Activated naive CD4-positive, alpha-beta T cell treated with anti-CD3 and anti-CD28 coated beads, Interleukin-2, amount 10 ng/mL, durations not matched to agents 7 days and 5 days (primary cell): ENCODE data around the gene CDK15.
"Not testable (repeated sequence)": the region's sequence is repeated elsewhere in the genome, so short reads cannot be mapped to it uniquely, and the experiment has no call there.

Experiments used
- CTCF ChIA-PET: fragments of 350-600 bp; sonication (Branson Sonifier 250); formaldehyde crosslinking; loops from one replicate; lab custom pipeline; 2021; ENCODE audit warnings: antibody characterized with exemption; lab: Charles Lee
- DNase-seq: peaks from one replicate; pipeline ENCODE4 v3.0.0-alpha.2; 2020
- H3K27ac Mint-ChIP-seq: one replicate; pipeline ENCODE4 v1.8.0; 2021; ENCODE audit warnings: mild to moderate bottlenecking, moderate library complexity, mixed read lengths
- H3K27me3 Mint-ChIP-seq: one replicate; pipeline ENCODE4 v1.8.0; 2021; ENCODE audit warnings: mild to moderate bottlenecking, mixed read lengths
- H3K36me3 Mint-ChIP-seq: one replicate; pipeline ENCODE4 v1.8.0; 2021; ENCODE audit warnings: mixed read lengths
- H3K4me1 Mint-ChIP-seq: one replicate; pipeline ENCODE4 v1.8.0; 2021; ENCODE audit warnings: mixed read lengths
- H3K4me3 Mint-ChIP-seq: one replicate; pipeline ENCODE4 v1.8.0; 2021; ENCODE audit warnings: mild to moderate bottlenecking, moderate library complexity, mixed read lengths
- H3K9me3 Mint-ChIP-seq: one replicate; pipeline ENCODE4 v1.8.0; 2021; ENCODE audit warnings: mixed read lengths

Gene CDK15

DNA sequence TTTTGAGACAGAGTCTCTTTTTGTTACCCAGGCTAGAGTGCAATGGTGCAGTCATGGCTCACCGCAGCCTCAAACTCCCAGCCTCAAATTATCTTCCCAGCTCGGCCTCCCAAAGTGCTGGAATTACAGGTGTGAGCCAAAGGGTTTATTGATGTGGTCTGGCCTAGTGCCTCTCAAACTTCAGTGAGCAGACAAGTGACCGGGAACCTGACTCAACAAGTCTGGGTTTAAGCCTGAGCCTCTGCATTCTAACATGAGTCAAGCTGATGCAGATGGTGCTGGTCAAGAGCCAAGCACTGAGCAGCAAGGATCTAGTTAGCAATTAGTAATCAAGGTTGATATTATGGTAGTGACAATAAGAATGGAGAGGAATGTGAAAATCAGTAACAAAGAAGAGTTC is 21.3 kb downstream of the CDK15 start:
- no peak overlapping the region for H3K27ac Mint-ChIP-seq
- H3K9me3 Mint-ChIP-seq = no peaks in the 10 kb centered on the region
- no peak overlapping the region for H3K4me3 Mint-ChIP-seq
- H3K4me1 Mint-ChIP-seq = no peaks in the 10 kb centered on the region
- H3K27me3 Mint-ChIP-seq = peaks cover 5% of the 10 kb centered on the region
- no peak for DNase-seq
- no peaks in the 10 kb centered on the region for H3K36me3 Mint-ChIP-seq
- CTCF ChIA-PET = no interaction called here

DNA sequence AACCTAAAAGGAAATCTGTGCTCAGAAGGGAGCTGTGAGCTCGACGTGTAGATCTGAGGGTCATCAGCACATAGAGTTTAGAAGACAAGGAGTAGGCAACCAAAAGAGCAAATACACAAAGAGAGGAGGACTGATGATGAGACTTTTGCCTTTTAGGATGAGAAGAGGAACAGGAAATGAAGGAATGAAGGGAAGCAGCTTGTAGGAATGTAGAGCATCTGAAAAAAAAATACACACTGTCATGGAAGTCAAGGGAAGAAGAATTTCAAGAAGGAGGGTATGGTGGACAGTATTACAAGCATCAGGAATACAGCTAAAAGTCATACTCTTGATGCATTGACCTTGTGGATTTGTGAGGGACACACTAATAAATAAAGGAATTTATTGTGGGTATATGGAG is 21.9 kb downstream of the CDK15 start:
- no peak for DNase-seq
- Mint-ChIP-seq H3K9me3 (no peaks in the 10 kb centered on the region), H3K27me3 (peaks cover 5% of the 10 kb centered on the region), H3K36me3 (no peaks in the 10 kb centered on the region), H3K4me3 (no peak overlapping the region), H3K4me1 (no peaks in the 10 kb centered on the region), H3K27ac (no peak overlapping the region)
- CTCF ChIA-PET = no interaction called here

DNA sequence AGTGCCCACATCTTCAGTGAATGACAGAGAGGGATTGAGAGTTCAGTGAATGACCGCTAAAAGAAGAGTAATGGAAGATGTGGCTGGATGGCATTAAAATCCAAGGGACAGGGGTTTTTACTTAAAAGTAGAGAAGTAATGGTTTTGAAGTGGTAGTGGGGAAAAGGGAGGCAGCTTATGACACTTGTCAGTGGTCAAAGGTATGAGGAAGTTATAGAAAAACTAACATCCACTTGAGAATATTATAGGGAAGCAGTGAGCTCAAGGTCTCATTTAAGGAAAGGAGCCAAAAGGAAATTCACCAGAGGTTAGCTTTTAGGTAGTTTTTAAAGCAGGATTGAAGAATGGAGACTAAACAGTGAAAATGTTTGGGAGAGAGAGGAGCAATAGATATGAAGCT is 24.3 kb downstream of the CDK15 start:
- Mint-ChIP-seq H3K27me3 (peaks cover 10% of the 10 kb centered on the region), H3K4me3 (no peak overlapping the region), H3K4me1 (no peaks in the 10 kb centered on the region), H3K27ac (no peak overlapping the region), H3K9me3 (no peaks in the 10 kb centered on the region), H3K36me3 (no peaks in the 10 kb centered on the region)
- CTCF ChIA-PET = no interaction called here
- no peak for DNase-seq

DNA sequence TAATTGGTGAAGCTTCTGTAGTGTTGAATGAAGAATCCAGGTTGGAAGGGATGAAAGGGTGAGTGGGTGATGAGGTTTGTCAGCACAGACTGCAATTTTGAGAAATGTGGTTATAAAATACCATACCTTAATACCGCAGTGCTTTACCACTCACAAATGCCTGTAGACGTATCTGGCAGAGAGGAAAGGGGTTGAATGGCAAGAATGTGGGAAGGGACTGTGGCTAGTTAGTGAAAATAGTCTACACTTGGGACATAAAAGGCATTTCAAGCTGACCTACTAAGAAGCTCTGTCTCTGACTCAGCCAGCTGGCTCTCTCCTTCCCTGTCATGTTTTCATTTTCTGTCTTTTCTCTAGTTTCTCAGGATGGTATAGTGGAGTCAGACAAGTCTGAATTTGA is 25.1 kb downstream of the CDK15 start:
- H3K36me3 Mint-ChIP-seq = no peaks in the 10 kb centered on the region
- H3K4me3 Mint-ChIP-seq = no peak overlapping the region
- no peak overlapping the region for H3K27ac Mint-ChIP-seq
- no peaks in the 10 kb centered on the region for H3K4me1 Mint-ChIP-seq
- H3K27me3 Mint-ChIP-seq = peaks cover 11% of the 10 kb centered on the region
- DNase-seq = no peak
- CTCF ChIA-PET = no interaction called here
- H3K9me3 Mint-ChIP-seq = no peaks in the 10 kb centered on the region

DNA sequence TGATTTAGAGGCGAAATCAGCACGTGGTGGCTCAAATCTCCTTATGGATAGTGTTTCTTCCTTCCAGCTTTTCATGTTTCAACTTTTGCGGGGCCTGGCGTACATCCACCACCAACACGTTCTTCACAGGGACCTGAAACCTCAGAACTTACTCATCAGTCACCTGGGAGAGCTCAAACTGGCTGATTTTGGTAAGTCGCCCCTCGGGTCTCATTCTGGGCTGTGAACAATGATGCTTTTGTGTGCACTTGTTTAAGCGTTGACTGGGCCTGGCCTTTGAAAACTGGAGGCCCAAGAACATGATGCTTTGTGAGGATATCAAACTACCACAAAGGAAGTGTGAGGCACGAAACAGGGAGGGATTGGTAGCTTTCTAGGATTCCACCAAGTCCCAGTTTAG is 27.4 kb downstream of the CDK15 start:
- no peaks in the 10 kb centered on the region for H3K36me3 Mint-ChIP-seq
- CTCF ChIA-PET = no interaction called here
- H3K4me1 Mint-ChIP-seq = no peaks in the 10 kb centered on the region
- H3K27ac Mint-ChIP-seq = no peak overlapping the region
- H3K27me3 Mint-ChIP-seq = peaks cover 18% of the 10 kb centered on the region
- no peaks in the 10 kb centered on the region for H3K9me3 Mint-ChIP-seq
- no peak overlapping the region for H3K4me3 Mint-ChIP-seq
- DNase-seq = no peak

DNA sequence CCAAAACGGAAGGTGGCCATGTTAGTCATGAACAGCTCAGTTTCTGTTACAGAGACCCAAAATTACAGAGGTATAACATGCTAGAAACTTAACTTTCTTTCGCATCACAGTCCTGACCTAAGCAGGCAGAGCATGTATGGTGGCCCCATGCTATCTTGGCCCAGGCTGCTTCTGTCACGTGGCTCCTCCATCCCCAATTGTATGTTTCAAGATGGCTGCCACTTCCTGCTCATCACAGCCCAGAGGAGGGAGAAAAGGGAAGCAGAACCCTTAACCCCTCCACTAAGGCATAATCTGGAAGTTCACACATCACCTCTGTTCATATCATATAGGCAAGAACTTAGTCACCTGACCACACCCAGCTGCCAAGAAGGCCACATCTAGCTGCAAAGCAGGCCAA is 28.7 kb downstream of the CDK15 start:
- Mint-ChIP-seq H3K27me3 (peaks cover 18% of the 10 kb centered on the region), H3K4me1 (no peaks in the 10 kb centered on the region), H3K27ac (no peak overlapping the region), H3K9me3 (no peaks in the 10 kb centered on the region), H3K36me3 (no peaks in the 10 kb centered on the region), H3K4me3 (no peak overlapping the region)
- CTCF ChIA-PET = no interaction called here
- no peak for DNase-seq

DNA sequence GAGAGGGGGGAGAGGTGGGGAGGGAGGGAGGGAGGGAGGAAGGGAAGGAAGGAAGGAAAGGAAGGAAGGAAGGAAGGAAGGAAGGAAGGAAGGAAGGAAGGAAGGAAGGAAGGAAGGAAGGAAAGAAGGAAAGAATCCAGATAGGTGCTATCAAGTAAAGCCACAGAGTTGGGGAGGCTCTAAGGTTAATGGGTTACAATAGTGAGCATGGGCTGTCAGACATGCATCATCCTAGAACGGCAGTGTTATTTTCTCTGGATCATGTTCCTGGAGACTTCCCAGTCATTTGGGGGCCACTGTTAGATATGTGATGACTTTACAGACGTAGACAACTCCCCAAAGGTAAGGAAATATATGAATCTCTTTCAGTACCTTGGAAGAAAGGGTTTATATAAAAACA is 31.1 kb downstream of the CDK15 start:
- no peak overlapping the region for H3K27ac Mint-ChIP-seq
- H3K4me3 Mint-ChIP-seq = no peak overlapping the region
- CTCF ChIA-PET = no interaction called here
- H3K9me3 Mint-ChIP-seq = peaks cover 5% of the 10 kb centered on the region
- H3K4me1 Mint-ChIP-seq = no peaks in the 10 kb centered on the region
- H3K27me3 Mint-ChIP-seq = peaks cover 12% of the 10 kb centered on the region
- no peaks in the 10 kb centered on the region for H3K36me3 Mint-ChIP-seq
- DNase-seq = no peak

DNA sequence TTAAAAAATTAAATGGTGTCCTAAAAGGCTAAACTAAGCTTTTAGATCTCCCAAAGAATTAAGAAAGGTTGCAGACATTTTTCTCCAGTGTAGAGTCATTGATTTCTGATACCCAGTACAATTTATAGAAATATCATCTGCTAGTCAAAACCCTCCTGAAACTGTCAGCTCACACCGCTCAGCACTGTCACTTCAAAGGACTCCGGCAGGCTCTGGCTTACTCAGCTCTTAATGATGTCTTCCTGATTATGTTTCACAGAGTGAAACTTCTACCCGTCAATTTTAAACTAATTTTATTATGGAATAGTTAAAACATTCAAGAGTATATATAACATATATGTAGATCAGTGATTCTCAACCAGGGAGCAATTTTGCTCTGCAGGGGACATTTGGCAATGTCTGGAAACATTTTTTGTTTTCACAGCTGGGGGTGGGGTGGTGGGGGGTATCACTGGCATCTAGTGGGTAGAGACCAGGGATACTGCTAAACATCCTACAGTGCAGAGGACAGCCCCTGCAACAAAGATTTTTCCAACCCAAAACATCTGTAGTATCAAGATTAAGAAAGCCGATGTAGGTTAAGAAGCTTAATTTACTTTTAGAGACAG is 31.6 kb downstream of the CDK15 start:
- no peak for DNase-seq
- CTCF ChIA-PET = no interaction called here
- H3K9me3 Mint-ChIP-seq = peaks cover 5% of the 10 kb centered on the region
- no peak overlapping the region for H3K4me3 Mint-ChIP-seq
- H3K36me3 Mint-ChIP-seq = no peaks in the 10 kb centered on the region
- peaks cover 12% of the 10 kb centered on the region for H3K27me3 Mint-ChIP-seq
- H3K4me1 Mint-ChIP-seq = no peaks in the 10 kb centered on the region
- no peak overlapping the region for H3K27ac Mint-ChIP-seq

DNA sequence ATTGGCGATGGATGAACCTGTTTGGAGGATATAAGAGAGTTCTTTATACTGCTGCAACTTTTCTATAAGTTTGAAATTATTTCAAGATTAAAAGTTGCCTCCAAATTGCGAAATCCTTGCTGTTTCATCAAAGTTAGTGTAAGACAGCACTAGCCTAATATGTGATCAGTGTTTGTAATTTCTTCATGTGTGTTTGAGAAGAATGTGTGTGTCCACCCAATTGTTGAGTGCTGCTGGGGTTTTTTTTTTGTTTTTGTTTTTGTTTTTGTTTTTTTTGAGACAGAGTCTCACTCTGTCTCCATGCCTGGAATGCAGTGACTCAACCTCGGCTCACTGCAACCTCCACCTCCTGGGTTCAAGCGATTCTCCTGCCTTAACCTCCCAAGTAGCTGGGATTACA is 33.4 kb downstream of the CDK15 start:
- no peak overlapping the region for H3K27ac Mint-ChIP-seq
- CTCF ChIA-PET = no interaction called here

DNA sequence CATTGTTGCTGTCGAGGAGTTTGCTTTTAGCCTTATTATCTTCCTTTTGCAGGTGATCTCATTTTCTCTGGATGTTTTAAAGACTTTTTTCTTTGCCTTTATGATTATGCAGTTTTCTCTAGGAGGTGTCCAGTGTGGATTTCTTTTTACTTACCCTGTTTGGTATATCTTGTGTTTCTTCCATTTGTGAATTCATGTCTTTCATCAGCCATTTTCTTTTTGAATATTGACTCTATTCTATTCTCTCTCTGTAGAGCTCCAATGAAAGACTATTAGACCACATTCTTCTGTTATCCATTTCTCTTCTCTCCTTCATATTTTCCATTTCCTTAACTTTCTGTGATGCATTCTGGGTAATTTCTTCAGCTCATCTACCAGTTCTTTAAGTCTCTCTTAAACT is 34.4 kb downstream of the CDK15 start:
- Mint-ChIP-seq H3K4me1 (no peaks in the 10 kb centered on the region), H3K27ac (no peak overlapping the region), H3K36me3 (no peaks in the 10 kb centered on the region), H3K27me3 (peaks cover 8% of the 10 kb centered on the region), H3K9me3 (peaks cover 5% of the 10 kb centered on the region), H3K4me3 (no peak overlapping the region)
- no peak for DNase-seq
- CTCF ChIA-PET = no interaction called here

More for the DNA sequence above, 33.4 kb downstream of the CDK15 start:
- H3K27me3 Mint-ChIP-seq = peaks cover 8% of the 10 kb centered on the region
- H3K9me3 Mint-ChIP-seq = peaks cover 5% of the 10 kb centered on the region
- no peaks in the 10 kb centered on the region for H3K4me1 Mint-ChIP-seq
- no peaks in the 10 kb centered on the region for H3K36me3 Mint-ChIP-seq
- DNase-seq = no peak
- no peak overlapping the region for H3K4me3 Mint-ChIP-seq

DNA sequence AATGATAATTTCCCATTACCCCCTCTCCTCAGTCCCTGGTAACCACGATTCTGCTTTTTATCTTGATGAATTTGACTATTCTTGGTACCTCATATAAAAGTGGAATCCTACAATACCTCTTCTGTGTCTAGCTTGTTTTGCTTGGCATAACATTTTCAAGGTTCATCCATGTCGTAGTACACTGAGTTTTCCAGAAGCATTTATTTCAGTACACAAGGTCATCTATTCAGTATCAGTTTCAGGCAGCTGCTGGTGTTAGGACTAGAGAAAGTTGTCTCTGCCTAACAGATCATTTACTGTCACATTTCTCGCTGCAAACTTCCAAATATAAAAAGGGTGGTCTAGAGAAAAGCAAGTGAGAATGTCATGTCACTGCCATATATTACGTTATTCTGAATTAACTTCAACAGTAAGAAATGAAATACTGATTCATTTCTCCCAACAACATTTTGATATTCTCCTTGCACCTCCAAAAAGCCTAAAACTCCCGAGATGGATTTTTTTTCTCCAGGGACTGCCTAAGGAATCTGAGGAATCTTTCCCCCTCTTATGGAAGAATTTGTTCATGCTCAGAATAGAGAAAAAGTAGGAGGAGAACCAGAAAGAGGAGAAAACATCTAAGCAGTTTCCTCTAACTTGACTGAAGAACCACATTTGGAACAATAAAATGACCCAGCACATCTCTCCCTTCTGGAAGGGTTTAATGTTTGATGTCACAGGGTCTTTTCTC is 36.0 kb downstream of the CDK15 start:
- Mint-ChIP-seq H3K36me3 (no peaks in the 10 kb centered on the region), H3K4me1 (no peaks in the 10 kb centered on the region), H3K27me3 (no peaks in the 10 kb centered on the region), H3K9me3 (peaks cover 5% of the 10 kb centered on the region), H3K4me3 (no peak overlapping the region), H3K27ac (no peak overlapping the region)
- CTCF ChIA-PET = no interaction called here
- no peak for DNase-seq

DNA sequence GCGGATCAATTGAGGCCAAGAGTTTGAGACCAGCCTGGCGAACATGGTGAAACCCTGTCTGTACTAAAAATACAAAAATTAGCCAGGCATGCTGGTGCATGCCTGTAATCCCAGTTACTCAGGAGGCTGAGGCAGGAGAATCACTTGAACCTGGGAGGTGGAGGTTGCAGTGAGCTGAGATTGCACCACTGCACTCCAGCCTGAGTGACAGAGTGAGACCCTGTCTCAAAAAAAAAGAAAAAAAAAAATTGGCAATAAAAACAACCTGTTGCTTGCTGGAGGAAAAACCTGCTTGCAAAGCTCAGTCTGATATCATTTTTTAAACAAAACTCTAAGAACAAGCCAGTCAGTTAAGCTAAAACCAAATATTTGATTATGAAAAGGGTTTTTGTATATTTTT is 38.6 kb downstream of the CDK15 start:
- H3K27ac Mint-ChIP-seq, H3K36me3 Mint-ChIP-seq, H3K9me3 Mint-ChIP-seq, H3K4me1 Mint-ChIP-seq, H3K27me3 Mint-ChIP-seq, DNase-seq, H3K4me3 Mint-ChIP-seq: not testable (repeated sequence)
- CTCF ChIA-PET = interaction anchor here (0.7 kb wide), 1 partner anchor 15 kb away, joined by 3 read pairs; no protein-coding TSS in a partner anchor

DNA sequence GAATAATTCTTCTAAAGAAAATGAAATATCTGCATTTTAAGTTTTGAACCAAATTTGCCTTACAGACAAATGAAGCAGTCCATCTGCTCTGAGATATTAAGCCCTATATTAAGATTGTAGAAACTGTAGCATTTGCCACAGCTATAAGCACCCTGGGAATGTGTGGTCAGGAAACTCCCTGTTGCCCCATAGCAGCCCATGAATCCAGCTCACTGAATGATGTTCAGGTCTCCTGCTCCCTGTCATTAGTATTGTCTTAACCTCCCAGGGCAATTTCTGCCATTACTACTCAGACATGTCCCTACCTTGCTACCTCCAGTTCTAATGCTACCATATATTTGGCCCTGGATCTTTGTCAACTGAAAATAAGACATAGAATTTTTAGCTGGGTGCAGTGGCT is 41.1 kb downstream of the CDK15 start:
- Mint-ChIP-seq H3K27ac (no peak overlapping the region), H3K4me3 (no peak overlapping the region), H3K27me3 (peaks cover 8% of the 10 kb centered on the region), H3K4me1 (no peaks in the 10 kb centered on the region), H3K9me3 (no peaks in the 10 kb centered on the region), H3K36me3 (no peaks in the 10 kb centered on the region)
- DNase-seq = no peak
- CTCF ChIA-PET = interaction anchor here (2.5 kb wide), 1 partner anchor 13 kb away, joined by 10 read pairs; no protein-coding TSS in a partner anchor

DNA sequence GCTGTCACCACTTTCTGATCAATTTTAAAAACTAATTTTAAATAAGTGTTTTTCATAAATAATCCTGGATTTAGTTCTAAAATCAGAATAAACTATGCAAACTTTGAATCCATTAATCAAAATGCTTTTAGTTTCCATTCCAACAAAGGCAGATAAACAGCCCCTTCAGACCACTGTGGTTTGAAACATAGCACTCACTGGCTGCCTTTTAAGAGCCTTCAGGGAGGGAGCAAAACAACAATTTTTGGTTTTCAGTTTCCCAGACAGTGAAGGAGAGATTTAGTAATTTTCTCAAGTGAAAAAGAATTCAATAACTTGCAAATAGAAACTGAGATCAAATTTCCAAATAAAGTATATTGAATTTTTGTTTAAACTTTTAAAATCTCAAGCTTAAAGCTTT is 46.1 kb downstream of the CDK15 start:
- peaks cover 11% of the 10 kb centered on the region for H3K27me3 Mint-ChIP-seq
- no peaks in the 10 kb centered on the region for H3K4me1 Mint-ChIP-seq
- H3K4me3 Mint-ChIP-seq = no peak overlapping the region
- H3K27ac Mint-ChIP-seq = no peak overlapping the region
- no peaks in the 10 kb centered on the region for H3K36me3 Mint-ChIP-seq
- CTCF ChIA-PET = no interaction called here
- no peaks in the 10 kb centered on the region for H3K9me3 Mint-ChIP-seq
- DNase-seq = no peak

DNA sequence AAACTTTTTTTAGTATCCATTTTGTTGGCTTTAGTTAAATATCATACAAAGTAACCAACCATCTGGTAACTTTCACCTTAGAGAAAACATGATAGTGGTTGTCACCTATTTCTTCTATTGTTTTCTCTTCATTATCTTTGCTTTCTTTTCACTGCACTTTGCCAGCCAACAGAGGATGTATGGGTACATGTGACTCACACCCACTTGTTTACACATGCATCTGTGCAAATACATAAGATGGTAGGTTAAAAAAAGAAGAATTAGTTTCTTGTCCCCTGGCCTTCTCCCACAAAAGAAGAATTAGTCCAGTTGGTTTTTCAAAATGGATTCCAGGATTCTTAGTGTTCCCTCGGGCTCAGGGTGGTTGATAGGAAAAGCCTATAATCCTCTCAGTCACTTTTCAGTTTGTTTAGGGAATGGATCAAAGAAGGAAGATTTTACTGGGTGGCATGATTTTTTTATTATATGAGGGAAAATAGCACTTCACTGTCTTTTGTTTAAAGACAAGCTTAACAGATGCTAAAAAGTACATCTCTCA is 46.6 kb downstream of the CDK15 start:
- Mint-ChIP-seq H3K4me1 (no peaks in the 10 kb centered on the region), H3K4me3 (no peak overlapping the region), H3K36me3 (no peaks in the 10 kb centered on the region), H3K27ac (no peak overlapping the region), H3K27me3 (peaks cover 13% of the 10 kb centered on the region), H3K9me3 (no peaks in the 10 kb centered on the region)
- CTCF ChIA-PET = no interaction called here
- DNase-seq = no peak
